ENCODE data around the gene KAT5. TPM values are rescaled to one million over a fixed set of nuclear protein-coding genes. Genes with fewer than 3 reads are reported as not detected.

The KAT5 gene
- total and polyA plus RNA-seq, 2 of the 4 experiments (the other 2 are of a cell fraction) = 33.3 to 34.2 TPM

GRCh38 chr11:65720211-65720934 is 8.3 kb downstream of the KAT5 start, which contains the start of gene RNASEH2C:
Gene RNASEH2C, minus strand, starts transcription at chr11:65720798. Its CDS starts 40 bp downstream, at chr11:65720758.
- H3K18ac ChIP-seq (ENCODE audit: low read depth, low read length) = peak within 1 kb of the TSS; percentile 58; the same call in 1 of the 2 replicates
- BruUV-seq (replicated peaks) = no TSS peak
- peak within 1 kb of the TSS; percentile 100 for H2AFZ ChIP-seq (replicated peaks; ENCODE audit: low read length, poor library complexity)
- H3K9me1 ChIP-seq (ENCODE audit: insufficient read depth, low read length) = peaks cover 5% of the 10 kb centered on the region; the same call in 1 of the 2 replicates
- H3K9ac ChIP-seq (ENCODE audit: low read depth, low read length) = peak within 1 kb of the TSS; percentile 87
- POLR2A ChIA-PET (ENCODE audit: unreplicated experiment) = interaction anchor here (0.5 to 0.9 kb wide), 2 partner anchors 8 to 606 kb away, joined by 3 to 5 read pairs; partner anchors contain the start of gene KAT5
- H3K56ac ChIP-seq (ENCODE audit: extremely low read depth, insufficient read depth, low read length) = peak within 1 kb of the TSS; percentile 70; the same call in 1 of the 2 replicates
- H2BK5ac ChIP-seq (ENCODE audit: low read depth, low read length, poor library complexity, severe bottlenecking) = peak within 1 kb of the TSS; percentile 92
- CTCF ChIA-PET = interaction anchor here (0.5 to 2.2 kb wide), 4 partner anchors 8 to 98 kb away, joined by 3 to 8 read pairs (median 6); partner anchors contain the start of gene KAT5
- no peak within 1 kb of the TSS for H2BK15ac ChIP-seq (ENCODE audit: low read depth, low read length)
- peak within 1 kb of the TSS; percentile 75 for H3K4me3 ChIP-seq (ENCODE audit: insufficient read depth, low read depth, low read length)
- H4K8ac ChIP-seq (ENCODE audit: low read depth in 2 of 2, low read length in 2 of 2) = peak within 1 kb of the TSS; percentile 46 to 99
- peaks cover 6% of the 10 kb centered on the region; the same call in 1 of the 2 replicates for H3K4me1 ChIP-seq (ENCODE audit: control insufficient read depth, insufficient read depth, low read length)
- in situ Hi-C loops (cut with MboI; ENCODE audit: low sequenced_read_pairs) (no loop called here), dilution Hi-C loops (cut with HindIII; ENCODE audit: low sequenced_read_pairs, unreplicated experiment) (no loop called here), intact Hi-C loops (cut with micrococcal nuclease) (loop anchor here (1.0 kb wide), 1 partner anchor 8 kb away; the partner anchor contains the start of gene KAT5)
- no peaks in the 10 kb centered on the region for H3K9me3 ChIP-seq (ENCODE audit: control insufficient read depth, insufficient read depth, low read length)
- H3K36me3 ChIP-seq (ENCODE audit: control insufficient read depth, insufficient read depth, low read length) = peaks cover 32% of the 10 kb centered on the region
- DNase-seq = peak; percentile 80
- peak within 1 kb of the TSS; percentile 89 for H2AK5ac ChIP-seq (ENCODE audit: low read depth, low read length)
- peak; percentile 95 for ATAC-seq (ENCODE audit: low read depth)
- peak within 1 kb of the TSS; percentile 84 for H3K23ac ChIP-seq (ENCODE audit: low read depth, low read length)
- H3K27me3 ChIP-seq (ENCODE audit: control insufficient read depth, insufficient read depth, low read length) = no peaks in the 10 kb centered on the region
- TF ChIP-seq RFX5 (IDR thresholded peaks at IDR 0.05; ENCODE audit: low read depth, low read length) = no peak
- no peak for TF ChIP-seq MAFK (IDR thresholded peaks at IDR 0.05; ENCODE audit: low read depth, low read length)
- TF ChIP-seq CEBPB (IDR thresholded peaks at IDR 0.05; ENCODE audit: low read depth, low read length) = no peak
- peak; percentile 55 for TF ChIP-seq POLR2A (IDR thresholded peaks at IDR 0.05; ENCODE audit: low read depth, low read length)
- TF ChIP-seq CTCF (conservative IDR thresholded peaks at IDR 0.05; ENCODE audit: low read depth, low read length) = no peak
- TF ChIP-seq RAD21 (IDR thresholded peaks at IDR 0.05; ENCODE audit: low read length) = no peak
- peak; percentile 40; the same call in 1 of the 2 replicates for TF ChIP-seq MAZ (IDR thresholded peaks at IDR 0.05; ENCODE audit: borderline replicate concordance, low read depth, low read length)
- TF ChIP-seq FOS (IDR thresholded peaks at IDR 0.05; ENCODE audit: low read depth, low read length) = no peak
- no peak for TF ChIP-seq NFE2L2 (IDR thresholded peaks at IDR 0.05; ENCODE audit: low read depth, low read length)
- peak within 1 kb of the TSS; percentile 61; the same call in 1 of the 2 replicates for H4K5ac ChIP-seq (ENCODE audit: low read depth, low read length)
- peak within 1 kb of the TSS; percentile 81; the same call in 1 of the 2 replicates for H2BK120ac ChIP-seq (ENCODE audit: low read depth, low read length)
- H2BK20ac ChIP-seq (ENCODE audit: low read depth, low read length) = no peak within 1 kb of the TSS
- H3K4ac ChIP-seq (ENCODE audit: low read depth, low read length) = peak within 1 kb of the TSS; percentile 96; the same call in 1 of the 2 replicates
- peak within 1 kb of the TSS; percentile 95 for H2AK9ac ChIP-seq (replicated peaks; ENCODE audit: low read depth, low read length, poor library complexity)
- peak within 1 kb of the TSS; percentile 82 for H3K4me2 ChIP-seq (ENCODE audit: low read depth, low read length)
- H3K14ac ChIP-seq (replicated peaks; ENCODE audit: low read depth, low read length) = peak within 1 kb of the TSS; percentile 91
- peaks cover 26% of the 10 kb centered on the region for H4K20me1 ChIP-seq (ENCODE audit: insufficient read depth, low read length)
- H3K27ac ChIP-seq (ENCODE audit: insufficient read depth, low read length) = peak within 1 kb of the TSS; percentile 95
- peak within 1 kb of the TSS; percentile 85; the same call in 1 of the 2 replicates for H4K91ac ChIP-seq (ENCODE audit: insufficient read depth, low read depth, low read length)
- WGBS, 2 experiments (ENCODE audit: extremely low coverage in 2 of 2, insufficient read length in 1 of 2) = 0% methylated on average over 45 of the region's 76 CpGs; no CpG with 5 or more reads in 1 of the 2 experiments
- H3K79me1 ChIP-seq (ENCODE audit: low read depth in 1 of 2, low read length in 2 of 2) = peaks cover 10 to 42% of the 10 kb centered on the region in 2 experiments; a peak in 3 of 4 replicates
